Measurements from ENCODE around the gene GAREM1. TPM values are rescaled to one million over a fixed set of nuclear protein-coding genes. Genes with fewer than 3 reads are reported as not detected.

The GAREM1 gene
- total and polyA plus RNA-seq, 9 of the 15 experiments (the other 6 are each of a cell fraction or from before 2014, with no cell fraction given) = 0.03 to 0.33 (median 0.07) TPM; not detected in 1

- TF ChIP-seq ZFX (CRISPR knock-in tag; IDR thresholded peaks at IDR 0.05) (no peak), THAP7 (CRISPR knock-in tag; IDR thresholded peaks at IDR 0.05) (no peak), SETDB1 (IDR thresholded peaks at IDR 0.05; ENCODE audit: low read length) (no peak), RNF2 (IDR thresholded peaks at IDR 0.05) (no peak), POLR3G (IDR thresholded peaks at IDR 0.05; ENCODE audit: extremely low read depth, insufficient read length, insufficient replicate concordance) (no peak), ZSCAN32 (CRISPR knock-in tag; IDR thresholded peaks at IDR 0.05) (no peak), BRD9 (IDR thresholded peaks at IDR 0.05; ENCODE audit: low read depth, partially characterized antibody) (no peak), ZBTB11 (CRISPR knock-in tag; IDR thresholded peaks at IDR 0.05) (no peak), IRF2 (CRISPR knock-in tag; IDR thresholded peaks at IDR 0.05) (no peak), CBX1 (IDR thresholded peaks at IDR 0.05; ENCODE audit: low read depth) (no peak), STAT5A (IDR thresholded peaks at IDR 0.05; ENCODE audit: borderline replicate concordance, low read length) (no peak), ETV5 (CRISPR knock-in tag; IDR thresholded peaks at IDR 0.05; ENCODE audit: low read depth) (no peak)
- TF ChIP-seq, protein P1, sequence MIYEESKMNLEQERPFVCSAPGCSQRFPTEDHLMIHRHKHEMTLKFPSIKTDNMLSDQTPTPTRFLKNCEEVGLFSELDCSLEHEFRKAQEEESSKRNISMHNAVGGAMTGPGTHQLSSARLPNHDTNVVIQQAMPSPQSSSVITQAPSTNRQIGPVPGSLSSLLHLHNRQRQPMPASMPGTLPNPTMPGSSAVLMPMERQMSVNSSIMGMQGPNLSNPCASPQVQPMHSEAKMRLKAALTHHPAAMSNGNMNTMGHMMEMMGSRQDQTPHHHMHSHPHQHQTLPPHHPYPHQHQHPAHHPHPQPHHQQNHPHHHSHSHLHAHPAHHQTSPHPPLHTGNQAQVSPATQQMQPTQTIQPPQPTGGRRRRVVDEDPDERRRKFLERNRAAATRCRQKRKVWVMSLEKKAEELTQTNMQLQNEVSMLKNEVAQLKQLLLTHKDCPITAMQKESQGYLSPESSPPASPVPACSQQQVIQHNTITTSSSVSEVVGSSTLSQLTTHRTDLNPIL (CRISPR knock-in tag; IDR thresholded peaks at IDR 0.05) = no peak
- Histone ChIP-seq H3K79me2 (ENCODE audit: control insufficient read depth, insufficient read depth, low read length) (no peaks in the 10 kb centered on the region), H3K4me1 (replicated peaks in 1 of 2; ENCODE audit: control insufficient read depth in 2 of 2, insufficient read depth in 2 of 2, low read length in 2 of 2) (no peaks in the 10 kb centered on the region), H3K9ac (ENCODE audit: insufficient read depth in 1 of 2, low read depth in 2 of 2, low read length in 2 of 2) (no peak overlapping the region), H4K20me1 (replicated peaks; ENCODE audit: control insufficient read depth, insufficient read depth, low read length) (no peaks in the 10 kb centered on the region), H3K27me3 (ENCODE audit: control insufficient read depth in 2 of 2, insufficient read depth in 2 of 2, low read length in 2 of 2) (no peaks in the 10 kb centered on the region), H2AFZ (ENCODE audit: low read depth, low read length) (no peak overlapping the region), H3K4me2 (ENCODE audit: insufficient read depth, low read length) (no peak overlapping the region), H3K36me3 (ENCODE audit: control insufficient read depth, insufficient read depth, low read length) (no peaks in the 10 kb centered on the region), H3K9me3 (replicated peaks; ENCODE audit: control insufficient read depth, insufficient read depth, low read depth, low read length) (no peaks in the 10 kb centered on the region), H3K9me1 (ENCODE audit: control insufficient read depth, insufficient read depth, low read length) (no peaks in the 10 kb centered on the region), H3K4me3 (no peak overlapping the region), H3K27ac (ENCODE audit: extremely low read depth, low read depth, low read length) (no peak overlapping the region)
- ChIA-PET CTCF (ENCODE audit: low intra/inter-chr PET ratio) (no interaction called here), POLR2A (interaction anchor here (0.6 kb wide), 1 partner anchor 25 kb away, joined by 3 read pairs; no protein-coding TSS in a partner anchor)
- 0% methylated on average over 5 of the region's 5 CpGs for WGBS (ENCODE audit: insufficient coverage, low coverage, missing lambda C conversion rate)
- in situ Hi-C loops (cut with MboI) (no loop called here), intact Hi-C loops (cut with micrococcal nuclease) (no loop called here)
- DNase-seq (ENCODE audit: extremely low read depth in 1 of 4, low spot score in 3 of 4) (no peak), FAIRE-seq (no peak), ATAC-seq (no peak)
- BruUV-seq (replicated peaks) = no TSS peak
These were observed 50.5 kb downstream of the GAREM1 start for GRCh38 chr18:32420084-32420750.
